Nephron progenitor cell (in vitro differentiated cells): ENCODE results near the gene ARHGAP26.

ENCODE experiments used
- DNase-seq: peaks from one replicate; pipeline ENCODE4 v3.0.0; 2021
- H3K27ac Mint-ChIP-seq: 2 replicates; pipeline ENCODE4 v1.8.0; 2021; ENCODE audit warnings: mild to moderate bottlenecking, moderate library complexity, mixed read lengths
- H3K27me3 Mint-ChIP-seq: 2 replicates; pipeline ENCODE4 v1.8.0; 2021; ENCODE audit warnings: mild to moderate bottlenecking, low read depth, mixed read lengths; ENCODE audit not compliant: poor library complexity
- H3K36me3 Mint-ChIP-seq: 2 replicates; pipeline ENCODE4 v1.8.0; 2021; ENCODE audit warnings: low read depth, mixed read lengths
- H3K4me1 Mint-ChIP-seq: 2 replicates; pipeline ENCODE4 v1.8.0; 2021; ENCODE audit warnings: mixed read lengths
- H3K4me3 Mint-ChIP-seq: 2 replicates; pipeline ENCODE4 v1.8.0; 2021; ENCODE audit warnings: mild to moderate bottlenecking, moderate library complexity, mixed read lengths
- H3K9me3 Mint-ChIP-seq: 2 replicates; pipeline ENCODE4 v1.8.0; 2021; ENCODE audit warnings: mild to moderate bottlenecking, moderate library complexity, mixed read lengths
- TF ChIP-seq, protein P1 (sequence below): fragments of 200-600 bp; sonication (generic); IDR thresholded peaks from 2 replicates; pipeline ENCODE4 v1.5.0; 2021; ENCODE audit warnings: antibody characterized with exemption

The ARHGAP26 gene

DNA sequence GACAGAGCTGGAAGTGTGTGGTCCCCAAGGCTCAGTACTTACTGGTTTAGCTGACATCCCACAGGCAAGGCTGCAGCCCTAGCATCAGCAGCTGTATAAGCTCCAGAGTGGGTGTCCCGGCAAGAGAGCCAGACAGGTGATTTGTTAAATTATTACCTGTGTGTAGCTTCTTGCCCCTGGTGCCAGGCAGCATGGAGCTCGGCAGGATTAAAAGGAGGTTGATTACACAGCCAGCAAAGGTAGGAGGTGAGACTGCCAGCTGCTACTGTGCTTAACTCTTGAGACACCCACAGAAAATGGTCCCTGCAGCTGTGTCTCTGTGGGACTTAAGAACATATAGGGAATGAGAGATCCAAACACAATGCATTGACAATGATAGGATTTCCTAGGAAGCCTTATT lies 54.2 kb downstream of the ARHGAP26 start:
- H3K4me3 Mint-ChIP-seq = no peak overlapping the region
- TF ChIP-seq, protein P1, sequence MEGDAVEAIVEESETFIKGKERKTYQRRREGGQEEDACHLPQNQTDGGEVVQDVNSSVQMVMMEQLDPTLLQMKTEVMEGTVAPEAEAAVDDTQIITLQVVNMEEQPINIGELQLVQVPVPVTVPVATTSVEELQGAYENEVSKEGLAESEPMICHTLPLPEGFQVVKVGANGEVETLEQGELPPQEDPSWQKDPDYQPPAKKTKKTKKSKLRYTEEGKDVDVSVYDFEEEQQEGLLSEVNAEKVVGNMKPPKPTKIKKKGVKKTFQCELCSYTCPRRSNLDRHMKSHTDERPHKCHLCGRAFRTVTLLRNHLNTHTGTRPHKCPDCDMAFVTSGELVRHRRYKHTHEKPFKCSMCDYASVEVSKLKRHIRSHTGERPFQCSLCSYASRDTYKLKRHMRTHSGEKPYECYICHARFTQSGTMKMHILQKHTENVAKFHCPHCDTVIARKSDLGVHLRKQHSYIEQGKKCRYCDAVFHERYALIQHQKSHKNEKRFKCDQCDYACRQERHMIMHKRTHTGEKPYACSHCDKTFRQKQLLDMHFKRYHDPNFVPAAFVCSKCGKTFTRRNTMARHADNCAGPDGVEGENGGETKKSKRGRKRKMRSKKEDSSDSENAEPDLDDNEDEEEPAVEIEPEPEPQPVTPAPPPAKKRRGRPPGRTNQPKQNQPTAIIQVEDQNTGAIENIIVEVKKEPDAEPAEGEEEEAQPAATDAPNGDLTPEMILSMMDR = no peak
- H3K4me1 Mint-ChIP-seq = peaks cover 24% of the 10 kb centered on the region
- no peaks in the 10 kb centered on the region for H3K36me3 Mint-ChIP-seq
- H3K9me3 Mint-ChIP-seq = peaks cover 14% of the 10 kb centered on the region
- H3K27ac Mint-ChIP-seq = no peak overlapping the region
- H3K27me3 Mint-ChIP-seq = peaks cover 6% of the 10 kb centered on the region
- DNase-seq = no peak

DNA sequence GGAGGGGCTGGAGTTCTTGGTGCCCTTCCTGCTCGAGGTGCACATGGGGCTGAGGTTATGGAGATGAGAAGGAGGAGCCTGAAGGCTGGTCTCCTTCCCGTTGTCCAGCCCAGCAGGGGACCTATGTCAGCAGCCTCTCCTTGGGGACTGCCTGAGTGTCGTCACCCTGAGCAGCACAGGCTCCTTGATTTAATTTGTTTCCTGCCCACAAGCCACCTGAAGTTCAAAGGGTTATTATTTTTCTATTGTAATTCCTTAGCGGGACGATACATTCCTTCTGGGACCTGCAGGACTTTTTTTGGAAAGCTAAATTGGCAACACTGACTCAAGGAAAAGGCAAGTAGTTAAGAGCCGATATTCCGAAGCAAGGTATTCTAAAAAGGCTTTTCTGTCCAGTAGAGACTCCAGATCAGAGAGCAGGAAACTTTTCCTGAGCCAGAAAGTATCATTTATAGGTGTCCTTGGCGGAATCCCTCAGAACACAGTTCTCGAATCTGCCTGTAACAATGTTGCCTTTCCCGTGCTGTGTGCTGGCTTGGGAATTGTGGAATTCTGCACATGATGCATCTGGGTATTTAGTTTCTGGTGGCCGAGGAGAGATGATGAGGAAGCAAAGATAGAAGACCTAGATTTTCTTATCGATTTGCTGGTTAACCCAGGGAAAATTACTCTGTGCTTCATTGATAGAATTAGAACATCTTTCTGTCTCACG lies 55.4 kb downstream of the ARHGAP26 start:
- Mint-ChIP-seq H3K4me3 (no peak overlapping the region), H3K9me3 (peaks cover 10% of the 10 kb centered on the region), H3K4me1 (peaks cover 17% of the 10 kb centered on the region), H3K27ac (no peak overlapping the region), H3K27me3 (peaks cover 6% of the 10 kb centered on the region), H3K36me3 (no peaks in the 10 kb centered on the region)
- no peak for DNase-seq
- TF ChIP-seq, protein P1 = no peak

DNA sequence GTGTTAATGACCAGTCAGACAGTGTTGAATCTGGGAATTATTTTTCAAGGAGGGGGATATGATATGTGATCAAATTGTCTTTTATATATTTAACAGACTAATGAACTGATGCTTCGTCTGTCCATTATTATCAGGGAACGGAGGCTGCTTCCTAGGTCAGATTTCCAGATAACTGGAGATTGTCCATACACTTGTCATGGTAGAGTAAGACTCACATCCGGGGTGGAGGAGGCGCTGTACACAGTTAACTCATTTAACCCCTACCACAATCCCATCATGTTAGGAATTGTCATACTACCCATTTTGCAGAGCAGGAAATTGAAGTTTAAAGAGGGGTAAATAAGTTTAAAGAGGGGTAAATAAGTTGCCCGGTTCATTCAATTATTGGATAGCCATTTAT lies 55.9 kb downstream of the ARHGAP26 start:
- Mint-ChIP-seq H3K27ac (no peak overlapping the region), H3K36me3 (no peaks in the 10 kb centered on the region), H3K4me3 (no peak overlapping the region), H3K9me3 (peaks cover 4% of the 10 kb centered on the region), H3K4me1 (peaks cover 20% of the 10 kb centered on the region), H3K27me3 (peaks cover 6% of the 10 kb centered on the region)
- TF ChIP-seq, protein P1 = no peak
- DNase-seq = no peak

DNA sequence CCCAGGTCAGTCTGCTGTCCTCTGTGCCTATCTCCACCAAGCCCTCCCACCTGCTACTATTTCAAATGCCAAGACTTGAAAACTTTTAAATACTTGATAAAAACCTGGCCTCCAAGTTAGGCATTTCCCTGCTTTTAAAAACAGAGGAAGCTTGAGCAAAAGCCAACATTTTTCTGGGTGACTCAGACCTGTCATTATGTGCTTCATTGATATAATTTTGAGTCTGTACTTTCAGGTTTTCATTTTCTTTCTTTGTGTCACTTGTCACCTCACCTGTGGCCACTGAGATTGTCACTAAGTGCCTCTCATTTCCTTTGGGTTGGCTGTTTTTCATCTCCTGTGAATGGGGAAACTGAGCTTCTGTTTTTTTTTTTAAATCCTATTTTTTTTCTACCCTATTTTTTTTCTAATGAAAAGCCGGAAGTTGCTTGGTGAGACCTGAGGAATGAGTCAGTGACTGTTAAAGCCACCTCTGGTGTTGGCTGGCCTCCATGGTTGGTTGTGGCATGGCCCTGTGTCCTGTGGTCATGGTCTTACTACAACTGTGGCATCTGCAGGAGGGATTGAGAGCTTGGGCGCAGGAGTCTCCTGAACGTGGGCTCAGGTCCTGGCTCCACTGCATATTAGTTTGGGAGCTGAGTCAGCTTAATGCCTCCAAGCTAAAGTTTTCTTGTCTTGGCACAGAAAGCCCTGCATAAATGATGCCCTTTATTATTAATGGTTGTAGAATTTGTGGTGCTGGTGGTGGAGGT lies 56.7 kb downstream of the ARHGAP26 start:
- TF ChIP-seq, protein P1 = no peak
- Mint-ChIP-seq H3K27me3 (peaks cover 6% of the 10 kb centered on the region), H3K36me3 (no peaks in the 10 kb centered on the region), H3K4me3 (no peak overlapping the region), H3K9me3 (peaks cover 3% of the 10 kb centered on the region), H3K27ac (no peak overlapping the region), H3K4me1 (peaks cover 28% of the 10 kb centered on the region)
- no peak for DNase-seq

DNA sequence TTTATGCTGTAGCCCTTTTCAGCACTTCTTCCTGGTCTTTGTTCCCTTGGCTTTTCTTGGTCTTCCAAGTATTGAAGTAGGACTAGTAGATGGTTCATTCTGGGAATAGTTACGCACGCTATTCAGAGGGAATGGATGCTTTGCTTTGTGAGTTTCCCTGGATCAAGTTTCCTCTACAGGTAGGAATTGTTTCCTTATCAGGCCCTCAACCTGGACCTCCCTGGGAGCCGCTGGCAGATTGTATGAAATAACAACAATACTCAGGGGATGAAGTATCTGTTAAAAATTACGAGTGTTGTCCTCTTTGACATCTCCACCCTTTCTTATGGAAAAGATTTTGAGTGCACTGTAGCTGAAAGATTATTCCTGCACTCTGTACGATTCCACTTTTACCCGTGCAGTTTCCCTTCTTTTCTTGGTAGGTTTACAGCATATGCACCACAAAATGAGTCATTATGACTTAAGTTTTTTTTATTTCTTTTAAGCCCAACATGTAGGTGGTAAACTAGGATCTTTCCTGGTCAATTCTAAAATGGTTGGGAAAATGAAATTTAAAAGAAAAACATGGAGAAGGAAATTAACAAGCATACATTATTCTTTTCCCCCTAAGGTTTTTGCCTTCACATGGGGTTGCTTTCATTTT lies 57.9 kb downstream of the ARHGAP26 start:
- no peak overlapping the region for H3K27ac Mint-ChIP-seq
- no peaks in the 10 kb centered on the region for H3K9me3 Mint-ChIP-seq
- H3K27me3 Mint-ChIP-seq = peaks cover 6% of the 10 kb centered on the region
- peaks cover 27% of the 10 kb centered on the region for H3K4me1 Mint-ChIP-seq
- no peak overlapping the region for H3K4me3 Mint-ChIP-seq
- TF ChIP-seq, protein P1 = no peak
- H3K36me3 Mint-ChIP-seq = no peaks in the 10 kb centered on the region
- no peak for DNase-seq
